HG03442 (cell line): ENCODE results near the gene EFHD1.
"Not testable (repeated sequence)": the region's sequence is repeated elsewhere in the genome, so short reads cannot be mapped to it uniquely, and the experiment has no call there.

ENCODE experiments used
- ATAC-seq: cut with Tn5 transposase; IDR thresholded peaks from one replicate; pipeline ENCODE4 v1.9.1; 2021; ENCODE audit warnings: mild to moderate bottlenecking, moderate library complexity; ENCODE audit not compliant: unreplicated experiment

EFHD1 gene

DNA sequence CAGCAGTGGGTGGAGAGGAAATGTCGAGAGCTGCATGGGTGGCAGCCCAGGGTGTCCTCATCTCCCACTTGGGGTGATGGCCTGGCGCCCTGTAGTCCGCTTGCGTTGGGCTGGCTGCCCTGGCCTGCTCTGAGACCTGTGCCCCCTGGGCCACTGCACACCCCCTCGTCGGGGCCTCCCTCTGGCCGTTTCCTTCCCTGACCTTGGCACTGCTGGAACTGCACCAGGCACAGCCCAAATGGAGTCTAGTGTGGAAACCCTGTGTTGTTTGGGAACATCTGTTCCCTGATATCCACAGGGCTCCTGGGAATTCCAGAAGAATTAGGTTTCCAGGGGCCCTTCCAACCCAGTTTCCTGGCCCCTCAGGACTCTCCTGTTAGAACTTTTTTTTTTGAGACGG is 13.9 kb downstream of the EFHD1 start:
- ATAC-seq: no peak

DNA sequence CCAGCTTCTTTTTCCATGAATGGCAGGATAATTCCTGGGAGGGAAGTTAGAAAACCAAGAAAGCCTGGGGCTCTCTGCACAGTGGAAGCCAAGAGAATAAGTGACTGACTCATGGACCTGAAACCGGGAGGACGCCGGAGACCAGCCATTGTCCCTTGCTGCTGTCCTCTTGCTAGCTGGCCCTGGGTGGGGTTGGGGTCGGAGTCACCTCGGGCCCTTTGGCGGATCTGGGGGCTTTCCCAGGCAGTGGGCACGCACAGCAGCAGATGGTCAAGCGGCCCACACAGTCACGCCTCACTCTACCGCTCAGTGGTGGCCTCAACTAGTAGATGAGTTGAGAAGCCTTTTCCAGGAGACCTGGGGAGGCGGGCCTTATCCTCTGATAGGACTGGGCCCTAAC is 15.6 kb downstream of the EFHD1 start:
- ATAC-seq: no peak

DNA sequence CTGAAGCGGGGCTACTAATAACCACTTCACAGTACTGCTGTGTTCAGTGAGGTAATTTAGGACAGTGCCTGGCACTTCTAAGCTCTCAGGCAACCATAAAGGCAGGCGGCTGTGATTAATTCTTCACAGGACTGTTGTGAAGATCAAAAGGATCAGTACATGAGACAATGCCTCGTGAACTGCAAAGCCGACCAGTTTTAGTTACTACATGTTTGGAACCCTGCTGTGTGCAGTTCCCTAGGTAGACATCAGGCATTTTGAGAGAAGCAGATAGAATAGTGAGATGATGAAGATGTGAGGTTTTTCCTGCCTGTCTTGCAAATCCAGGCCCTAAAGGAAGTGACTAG is 19.1 kb downstream of the EFHD1 start:
- no peak for ATAC-seq

DNA sequence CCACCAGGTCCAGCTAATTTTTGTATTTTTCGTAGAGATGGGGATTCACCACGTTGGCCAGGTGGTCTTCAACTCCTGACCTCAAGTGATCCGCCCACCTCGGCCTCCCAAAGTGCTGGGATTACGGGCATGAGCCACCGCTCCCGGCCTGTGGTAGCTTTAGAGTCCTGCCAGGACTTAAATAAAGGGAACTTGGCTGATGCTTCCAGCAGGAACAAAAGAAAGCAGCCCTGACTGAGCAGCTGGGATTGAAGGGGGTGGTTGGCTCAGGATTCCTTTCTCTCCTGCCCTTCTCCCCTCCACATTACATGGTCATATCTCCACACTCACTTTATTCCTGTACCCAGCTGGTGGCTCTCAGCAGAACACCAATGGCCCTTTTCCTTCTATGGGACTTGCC is 20.0 kb downstream of the EFHD1 start:
- no peak for ATAC-seq

DNA sequence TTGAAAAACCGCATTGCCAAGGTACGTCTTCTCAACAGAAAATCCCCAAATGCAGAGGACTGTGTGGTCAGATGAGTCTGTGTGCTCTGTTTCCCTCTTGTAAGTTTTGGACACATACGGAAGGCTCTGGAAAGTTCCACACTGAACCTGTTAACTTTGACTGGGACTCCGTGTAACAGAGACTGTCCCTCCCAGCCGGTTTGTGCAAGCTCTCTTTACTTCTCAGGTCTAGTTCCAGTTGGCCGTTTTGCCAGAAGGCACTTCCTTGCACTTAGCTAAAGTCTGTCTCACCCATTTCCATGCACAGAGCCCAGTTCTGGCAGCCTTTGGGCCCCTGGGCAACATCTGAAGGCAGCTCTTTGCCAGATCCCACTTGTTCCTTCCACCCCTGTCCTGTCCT is 22.0 kb downstream of the EFHD1 start:
- ATAC-seq: no peak

DNA sequence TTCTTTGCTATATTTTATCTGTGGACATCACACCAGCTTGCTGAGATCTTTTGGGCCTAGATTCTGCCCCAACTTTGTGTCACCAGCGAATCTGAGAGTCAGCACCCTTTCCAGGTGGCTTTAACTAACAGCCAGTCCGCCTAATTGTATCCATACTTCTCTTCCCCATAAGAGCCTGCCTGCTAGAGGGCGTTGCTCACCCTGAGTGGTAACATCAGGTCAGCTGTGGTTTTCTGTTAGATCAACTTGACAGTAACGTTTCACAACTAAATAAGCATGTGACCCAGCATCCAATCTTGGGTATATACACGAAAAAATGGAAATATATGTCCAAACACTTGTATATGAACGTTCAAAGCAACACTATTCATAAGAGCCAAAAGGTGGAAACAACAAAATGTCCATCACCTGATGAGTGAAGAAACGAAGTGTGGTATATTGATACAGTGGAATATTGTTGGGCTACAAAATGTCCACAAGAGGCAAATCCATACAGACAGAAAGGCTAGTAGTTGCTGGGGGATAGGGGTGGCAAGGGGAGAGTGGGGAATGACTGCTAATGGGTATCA is 24.9 kb downstream of the EFHD1 start:
- no peak for ATAC-seq

DNA sequence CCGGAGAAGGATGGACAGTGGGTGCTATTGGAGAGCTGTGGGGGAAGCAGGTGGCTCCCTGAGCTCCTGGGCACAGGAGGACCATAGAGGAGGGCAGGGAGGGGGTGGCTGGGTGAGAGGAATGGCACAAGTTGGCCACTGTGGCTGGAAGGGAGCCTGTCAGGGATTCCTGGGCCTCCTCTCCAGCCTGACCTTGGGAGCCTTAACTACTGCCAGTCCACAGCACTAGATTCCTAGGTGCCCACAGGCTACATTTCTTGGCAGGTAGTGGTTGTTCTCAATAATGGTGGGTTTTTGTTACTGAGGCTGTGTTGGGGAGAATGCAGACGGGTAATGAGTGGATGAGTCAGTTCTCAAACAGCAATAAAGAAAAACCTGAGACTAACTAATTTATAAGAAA is 26.0 kb downstream of the EFHD1 start:
- no peak for ATAC-seq

DNA sequence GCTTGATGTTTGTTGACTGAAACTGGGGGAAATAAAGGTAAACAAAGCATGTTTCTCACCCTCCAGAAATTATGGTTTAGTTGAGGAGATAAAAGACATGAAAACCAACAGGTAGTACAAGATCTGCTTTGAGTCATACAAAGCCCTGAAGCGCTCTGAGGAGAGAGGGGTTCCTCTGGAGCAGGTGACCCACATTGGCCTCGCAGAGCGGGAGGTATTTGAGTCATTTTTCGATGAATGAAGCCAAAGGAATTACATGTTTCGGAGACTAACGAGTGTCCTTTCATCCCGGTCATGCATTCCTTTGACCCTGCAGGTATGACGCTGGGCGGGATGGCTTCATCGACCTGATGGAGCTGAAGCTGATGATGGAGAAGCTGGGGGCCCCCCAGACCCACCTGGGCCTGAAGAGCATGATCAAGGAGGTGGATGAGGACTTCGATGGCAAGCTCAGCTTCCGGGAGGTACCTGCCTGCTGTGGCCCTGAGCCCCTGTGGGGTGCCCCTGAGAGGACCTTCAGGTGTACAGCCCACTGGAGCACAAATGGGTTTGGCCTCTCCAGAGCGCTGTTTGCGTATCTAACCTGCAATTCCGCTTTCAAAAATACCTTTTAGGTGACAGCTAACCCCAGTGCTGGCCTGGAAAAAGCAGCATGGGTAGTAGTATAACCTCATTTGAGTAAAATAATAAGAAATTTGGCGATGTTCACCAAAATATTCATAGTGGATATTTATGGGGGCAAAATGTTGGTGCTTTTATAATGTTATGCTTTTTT is 29.3 kb downstream of the EFHD1 start:
- ATAC-seq: no peak

DNA sequence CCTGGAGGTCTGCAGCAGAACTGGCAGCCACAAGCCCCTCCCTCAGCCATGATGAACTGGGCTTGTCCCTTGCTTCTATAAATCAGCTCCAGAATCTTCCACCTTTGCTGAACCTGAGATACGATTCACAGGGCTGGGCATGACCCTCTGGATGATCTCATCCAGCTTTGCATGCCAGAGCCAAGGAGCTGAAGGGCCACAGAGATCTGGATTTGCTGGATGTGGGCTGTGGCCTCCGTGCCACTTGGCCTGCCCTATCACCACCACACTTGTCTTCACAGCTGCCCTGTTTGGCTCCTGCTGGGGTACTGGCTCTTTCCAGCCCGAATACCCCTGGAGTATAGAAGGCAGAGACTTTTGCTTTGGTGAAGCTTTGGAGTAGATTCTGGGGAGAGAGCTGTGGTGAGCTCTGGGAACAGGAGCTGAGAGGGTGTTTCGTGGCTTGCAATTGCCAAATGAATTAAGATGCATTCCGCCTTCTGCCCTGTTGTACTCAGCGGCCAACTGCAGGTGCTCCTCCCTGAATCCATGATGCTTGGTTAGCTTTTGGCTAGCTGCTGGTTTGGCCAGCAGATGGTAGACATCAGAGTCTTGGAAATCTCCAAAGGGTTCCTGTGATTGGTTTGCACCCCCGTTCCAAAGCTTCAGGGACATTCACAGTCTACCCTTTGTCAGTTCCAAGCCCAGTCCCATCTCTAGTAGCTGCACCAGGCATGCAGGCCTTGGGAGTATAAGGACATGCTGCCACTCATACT is 32.8 kb downstream of the EFHD1 start:
- ATAC-seq: no peak

DNA sequence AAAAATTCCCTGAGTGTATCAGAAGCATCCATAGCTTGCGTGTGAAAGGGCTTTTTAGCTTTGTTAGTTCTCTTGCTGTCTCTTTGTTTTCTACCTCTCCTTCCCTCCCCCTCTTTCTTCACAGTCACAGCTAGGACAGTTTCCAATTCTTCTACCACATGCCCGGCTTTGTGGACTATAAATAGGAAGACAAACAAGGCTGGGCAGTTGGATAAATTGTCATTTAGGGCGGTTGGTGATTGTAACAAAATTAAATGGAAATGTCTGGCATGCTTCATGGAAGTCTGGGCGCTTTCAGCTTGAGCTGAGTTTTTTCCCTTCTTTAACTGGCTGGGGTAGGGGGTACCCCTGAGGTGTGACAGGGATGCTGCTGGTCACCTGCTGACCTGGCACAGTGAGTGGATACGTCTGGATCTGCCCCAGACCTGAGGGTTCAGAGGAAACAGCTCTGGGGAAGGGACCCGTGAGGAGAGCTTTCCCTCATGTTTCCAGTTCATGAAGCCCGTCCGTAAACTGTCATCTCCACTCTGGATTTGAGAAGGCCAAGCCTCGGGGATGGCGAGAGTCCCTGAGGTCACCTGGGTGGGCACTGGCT is 34.7 kb downstream of the EFHD1 start:
- ATAC-seq: no peak

DNA sequence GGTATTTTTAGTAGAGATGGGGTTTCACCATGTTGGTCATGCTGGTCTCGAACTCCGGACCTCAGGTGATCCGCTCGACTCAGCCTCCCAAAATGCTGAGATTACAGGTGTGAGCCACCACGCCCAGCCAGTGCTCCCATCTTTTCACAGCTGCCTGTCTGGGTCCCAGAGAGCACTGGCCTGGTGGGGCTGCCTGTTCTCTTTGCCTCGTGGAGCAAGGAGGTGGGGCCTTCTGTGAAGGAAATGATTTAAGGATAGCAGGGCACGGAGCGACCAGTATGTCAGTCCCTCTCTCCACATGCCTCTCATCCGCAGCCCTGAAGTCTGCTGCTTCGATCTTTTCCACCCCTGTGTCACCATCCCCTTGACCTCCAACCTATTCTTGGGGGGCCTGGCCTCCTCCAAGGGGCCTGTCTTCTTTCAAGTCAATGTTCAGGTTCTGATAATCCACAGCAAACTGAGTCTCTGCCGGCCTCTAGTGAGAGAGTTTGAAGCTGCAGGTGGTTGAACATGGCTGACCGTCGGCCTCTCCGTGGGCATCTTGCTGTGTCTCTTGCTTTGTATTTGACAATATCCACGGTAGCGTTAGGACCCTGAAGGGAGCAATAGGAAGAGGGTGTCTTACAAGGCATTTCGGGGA is 35.5 kb downstream of the EFHD1 start:
- ATAC-seq: no peak

DNA sequence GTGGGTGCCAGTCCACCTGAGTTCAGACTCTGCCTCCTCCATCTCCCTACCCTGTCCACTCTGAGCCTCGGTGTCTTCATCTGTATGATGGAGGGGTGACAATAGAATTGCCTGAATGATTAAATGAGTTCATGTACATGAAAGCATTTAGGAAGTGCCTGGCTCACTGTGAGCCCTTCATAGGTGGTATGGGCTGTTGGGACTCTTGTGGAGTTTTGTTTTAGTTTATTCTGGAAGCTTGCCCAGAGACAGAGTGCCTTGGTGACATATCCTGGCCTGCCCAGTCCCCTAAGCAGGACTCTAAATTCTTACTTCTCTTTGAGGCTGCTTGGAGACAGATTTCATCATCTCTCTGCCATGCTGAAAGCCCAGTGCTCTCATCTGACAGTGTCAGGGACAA is 39.2 kb downstream of the EFHD1 start:
- no peak for ATAC-seq

DNA sequence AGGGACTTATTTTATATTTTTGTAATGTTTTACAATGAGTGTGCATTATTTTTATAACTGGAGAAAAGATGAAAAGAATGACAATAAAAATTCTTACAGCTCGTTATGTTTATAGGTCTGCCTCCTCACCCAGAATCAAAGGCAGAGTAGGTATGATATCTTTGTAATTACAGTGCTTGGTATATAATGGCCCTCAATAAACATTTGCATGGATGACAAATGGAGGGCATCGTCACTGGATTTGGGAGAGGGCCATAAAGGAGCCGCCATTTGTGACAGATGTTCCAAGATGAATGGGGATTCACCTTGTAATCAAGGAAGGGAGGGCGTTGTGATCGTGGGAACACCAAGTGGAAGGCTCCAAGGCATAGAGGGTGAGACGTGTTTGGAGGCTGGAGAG is 41.1 kb downstream of the EFHD1 start:
- ATAC-seq: no peak

DNA sequence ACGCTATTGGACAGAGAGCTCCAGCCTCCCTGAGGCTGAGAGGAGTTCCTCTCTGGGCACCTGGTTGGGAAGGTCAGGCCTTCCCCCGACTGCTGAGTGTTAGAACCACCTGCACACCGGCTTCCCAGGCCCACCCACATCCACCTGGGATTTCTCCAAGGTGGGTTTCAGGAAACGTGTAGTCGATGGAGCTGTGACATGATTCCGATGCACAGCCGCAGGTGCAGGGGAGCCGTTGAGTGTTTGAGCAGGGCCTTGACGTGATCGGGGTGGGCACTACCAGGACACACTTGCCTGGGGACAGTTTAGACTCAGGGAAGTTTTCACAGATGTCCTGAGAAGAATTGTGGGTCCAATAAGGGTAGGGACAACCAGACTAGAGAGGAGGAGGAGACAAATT is 42.0 kb downstream of the EFHD1 start:
- no peak for ATAC-seq

DNA sequence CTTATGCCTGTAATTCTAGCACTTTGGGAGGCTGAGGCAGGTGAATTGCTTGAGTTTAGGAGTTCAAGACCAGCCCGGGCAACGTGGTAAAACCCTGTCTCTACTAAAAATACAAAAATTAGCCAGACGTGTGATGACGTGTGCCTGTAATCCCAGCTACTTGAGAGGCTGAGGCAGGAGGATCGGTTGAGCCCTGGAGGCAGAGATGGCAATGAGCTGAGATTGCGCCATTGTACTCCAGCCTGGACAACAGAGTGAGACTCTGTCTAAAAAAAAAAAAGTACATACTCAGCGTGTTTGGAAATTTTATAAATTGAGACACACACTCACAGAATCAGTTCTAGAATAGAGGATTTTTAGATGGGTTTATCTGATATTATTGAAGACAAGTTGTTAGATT is 46.6 kb downstream of the EFHD1 start:
- no peak for ATAC-seq

DNA sequence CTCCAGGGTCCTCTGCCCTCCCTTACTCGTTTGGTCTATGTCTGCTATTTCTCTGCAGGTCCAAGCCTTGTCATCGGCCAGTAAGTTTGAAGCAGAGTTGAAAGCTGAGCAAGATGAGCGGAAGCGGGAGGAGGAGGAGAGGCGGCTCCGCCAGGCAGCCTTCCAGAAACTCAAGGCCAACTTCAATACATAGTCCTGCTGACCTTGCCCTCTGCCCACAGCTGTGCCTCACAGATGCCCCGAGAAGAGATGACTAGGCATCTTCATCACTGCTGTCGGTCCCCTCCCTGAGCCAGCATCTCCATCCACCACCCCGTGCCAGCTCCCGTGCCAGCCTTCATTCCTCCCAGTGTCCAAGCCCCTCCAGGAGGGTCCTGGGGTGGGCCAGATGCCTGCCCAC is 48.1 kb downstream of the EFHD1 start:
- ATAC-seq: no peak

DNA sequence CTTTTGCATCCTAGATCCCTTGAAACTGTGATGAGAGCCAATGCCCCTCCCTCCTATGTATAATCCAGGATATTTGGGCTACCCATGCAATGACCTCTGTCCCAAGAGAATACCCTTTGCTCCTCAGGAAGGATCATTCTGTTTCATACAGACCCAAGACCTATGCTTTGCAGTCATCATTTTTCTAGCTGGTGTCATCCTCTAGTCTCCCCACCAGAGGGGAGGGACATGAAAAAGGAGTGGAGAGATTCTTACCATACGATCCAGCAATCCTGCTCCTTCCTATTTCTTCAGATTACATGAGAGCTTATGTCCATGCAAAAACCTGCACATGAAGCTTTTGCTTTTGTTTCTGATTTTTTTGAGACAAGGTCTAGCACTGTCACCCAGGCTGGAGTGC is 50.0 kb downstream of the EFHD1 start:
- no peak for ATAC-seq

DNA sequence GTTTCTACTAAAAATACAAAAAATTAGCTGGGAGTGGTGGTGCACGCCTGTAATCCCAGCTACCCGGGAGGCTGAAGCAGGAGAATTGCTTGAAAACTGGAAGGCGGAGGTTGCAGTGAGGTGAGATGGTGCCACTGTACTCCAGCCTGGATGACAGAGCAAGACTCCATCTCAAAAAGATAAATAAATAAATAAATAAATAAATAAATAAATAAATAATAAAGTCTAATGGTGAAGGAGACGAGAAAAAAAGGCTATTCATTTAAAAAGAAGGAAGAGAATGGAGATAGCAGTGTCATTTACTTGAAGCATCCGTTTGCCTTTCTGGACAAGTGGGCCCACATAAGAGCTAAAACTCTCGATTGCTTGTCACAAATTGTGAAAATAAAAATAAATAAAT is 52.0 kb downstream of the EFHD1 start:
- ATAC-seq: not testable (repeated sequence)

DNA sequence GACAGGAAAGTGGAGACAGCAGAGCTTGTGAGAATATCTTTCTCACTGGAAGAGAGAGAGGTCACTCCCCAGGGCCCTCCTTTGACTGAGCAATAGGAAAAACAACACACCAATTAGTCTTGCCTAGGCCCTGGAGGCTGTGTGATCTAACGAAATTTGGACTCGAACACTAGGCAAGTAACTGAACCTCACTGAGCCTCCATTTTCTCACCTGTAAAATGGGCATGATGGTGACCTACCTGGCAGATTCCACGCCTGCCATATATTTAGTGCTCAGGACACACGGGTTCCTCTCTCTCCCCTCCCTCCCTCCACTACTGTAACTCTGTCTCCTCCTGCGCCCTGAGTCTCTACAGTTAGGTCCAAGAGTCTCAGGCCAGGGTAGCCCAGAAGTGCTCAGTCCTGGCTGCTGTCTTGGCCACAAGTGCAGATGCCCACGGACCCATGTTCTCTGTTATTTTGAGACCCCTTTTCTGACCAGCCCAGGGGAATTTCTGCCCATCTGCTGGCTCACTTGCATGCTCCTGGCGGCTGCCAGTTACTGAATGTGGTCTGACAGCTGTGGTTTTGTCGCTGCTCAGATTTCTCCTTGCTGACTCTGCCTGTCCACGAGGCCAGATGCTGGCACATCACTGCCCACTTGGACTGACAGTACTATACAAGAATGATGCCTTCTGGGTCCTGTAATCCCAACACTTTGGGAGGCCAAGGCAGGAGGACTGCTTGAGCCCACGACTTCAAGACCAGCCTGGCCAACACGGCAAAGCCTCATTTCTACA is 54.2 kb downstream of the EFHD1 start:
- ATAC-seq: no peak

DNA sequence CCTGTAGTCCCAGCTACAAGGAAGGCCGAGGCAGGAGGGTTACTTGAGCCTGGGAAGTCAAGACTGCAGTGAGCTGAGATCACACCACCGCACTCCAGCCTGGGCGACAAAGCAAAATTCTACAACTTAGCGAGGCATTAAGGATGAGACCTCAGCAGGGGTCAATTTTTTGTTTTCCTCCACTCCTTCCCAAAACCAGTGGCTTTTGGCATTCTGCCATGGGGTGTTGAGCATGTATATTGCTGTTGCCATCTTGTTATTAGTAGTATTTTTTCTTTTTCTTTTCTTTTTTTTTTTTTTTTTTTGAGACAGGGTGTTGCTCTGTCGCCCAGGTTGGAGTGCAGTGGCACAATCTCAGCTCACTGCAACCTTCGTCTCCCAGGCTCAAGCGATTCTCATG is 54.8 kb downstream of the EFHD1 start:
- ATAC-seq: no peak
